Peyer's patch (tissue), 4 donors: ENCODE data around the gene RBM39. TPM values are rescaled to one million over a fixed set of nuclear protein-coding genes. Genes with fewer than 3 reads are reported as not detected.

ENCODE experiments used
- DNase-seq, 3 donors: peaks; one replicate each; pipeline ENCODE4 v3.0.0-alpha.2; 2017 to 2019
- H3K27ac ChIP-seq, 4 donors: fragments of 200-600 bp; sonication (generic); one replicate each; pipeline ENCODE4 v1.5.1; 2016 to 2019
- H3K27me3 ChIP-seq, 2 donors: fragments of 200-600 bp; sonication (generic); one replicate each; pipeline ENCODE4 v1.5.1; 2019
- H3K36me3 ChIP-seq, 3 donors: fragments of 200-600 bp; sonication (generic); one replicate each; pipeline ENCODE4 v1.5.1; 2016 to 2019
- H3K4me1 ChIP-seq, 4 donors: fragments of 200-600 bp; sonication (generic); one replicate each; pipeline ENCODE4 v1.5.1; 2016 to 2019
- H3K4me3 ChIP-seq, 4 donors: fragments of 200-600 bp; sonication (generic); 1 replicate in 3 of 4; 2 replicates in 1 of 4; pipeline ENCODE4 v1.5.1; 2016 to 2019; ENCODE audit warnings: mild to moderate bottlenecking in 1 of 4
- H3K9me3 ChIP-seq, 4 donors: fragments of 200-600 bp; sonication (generic); one replicate each; pipeline ENCODE4 v1.5.1; 2016 to 2019; ENCODE audit warnings: mild to moderate bottlenecking in 1 of 4
- CTCF ChIP-seq, 6 experiments: fragments of 450-650 bp in 4 of 6; fragments of 200-600 bp in 2 of 6; sonication (generic) in 1 of 6; IDR thresholded peaks; one replicate each; pipeline ENCODE4 v1.5.1; 2017 to 2019; ENCODE audit warnings: antibody characterized with exemption in 6 of 6, mild to moderate bottlenecking in 3 of 6, moderate library complexity in 1 of 6
- POLR2A ChIP-seq, 2 donors: fragments of 450-650 bp; IDR thresholded peaks; one replicate each; pipeline ENCODE4 v1.5.1; 2017; ENCODE audit warnings: antibody characterized with exemption in 2 of 2, mild to moderate bottlenecking in 2 of 2, moderate library complexity in 2 of 2
- total RNA-seq, 4 donors: library from RNA; depleted of rRNA; stranded (reverse); fragments of >200 nt; gene quantifications; one replicate each; pipeline ENCODE4 v1.1.0, GENCODE V29; 2016

Gene RBM39
- total RNA-seq, 4 donors from 2014 or later, result 347 to 1,133 (median 466) TPM

- no peak for DNase-seq
- H3K4me1 ChIP-seq, result peaks cover 0 to 28% (median 10%) of the 10 kb centered on the region in 4 donors
- no peak for TF ChIP-seq CTCF (IDR thresholded peaks at IDR 0.05)
- TF ChIP-seq POLR2A (IDR thresholded peaks at IDR 0.05), result no peak
- peak overlapping the region; percentile 50 to 73 (median 62) for H3K4me3 ChIP-seq
- no peaks in the 10 kb centered on the region for H3K27me3 ChIP-seq
- H3K9me3 ChIP-seq, result no peaks in the 10 kb centered on the region
- H3K27ac ChIP-seq, result peak overlapping the region; percentile 96 to 98 (median 96)
- peaks cover 0 to 24% (median 0%) of the 10 kb centered on the region in 3 donors for H3K36me3 ChIP-seq
Observed at GRCh38 chr20:35742741-35743523, 872 bp upstream of the RBM39 start.

GRCh38 chr20:35739294-35740163 is 2.5 kb downstream of the RBM39 start:
- Histone ChIP-seq H3K27ac (no peak overlapping the region), H3K9me3 (no peaks in the 10 kb centered on the region), H3K4me3 (peak overlapping the region in 3 of 4 donors; percentile 67 to 85 (median 80)), H3K4me1 (peaks cover 0 to 52% (median 12%) of the 10 kb centered on the region in 4 donors), H3K36me3 (peaks cover 0 to 55% (median 4%) of the 10 kb centered on the region in 3 donors), H3K27me3 (no peaks in the 10 kb centered on the region)
- DNase-seq, result no peak
- TF ChIP-seq POLR2A (IDR thresholded peaks at IDR 0.05), result no peak
- TF ChIP-seq CTCF (IDR thresholded peaks at IDR 0.05), result peak in 5 of 6 experiments; percentile 19 to 39 (median 27)

GRCh38 chr20:35738410-35739179 is 3.5 kb downstream of the RBM39 start:
- Histone ChIP-seq H3K9me3 (no peaks in the 10 kb centered on the region), H3K27me3 (no peaks in the 10 kb centered on the region), H3K36me3 (peaks cover 0 to 64% (median 4%) of the 10 kb centered on the region in 3 donors), H3K4me1 (peaks cover 0 to 59% (median 12%) of the 10 kb centered on the region in 4 donors), H3K4me3 (peak overlapping the region in 1 of 4 donors; percentile 4), H3K27ac (no peak overlapping the region)
- TF ChIP-seq CTCF (IDR thresholded peaks at IDR 0.05) (no peak), POLR2A (IDR thresholded peaks at IDR 0.05) (no peak)
- no peak for DNase-seq

GRCh38 chr20:35737865-35738333 is 4.2 kb downstream of the RBM39 start:
- DNase-seq, result no peak
- Histone ChIP-seq H3K27ac (no peak overlapping the region), H3K36me3 (peaks cover 0 to 71% (median 4%) of the 10 kb centered on the region in 3 donors), H3K9me3 (no peaks in the 10 kb centered on the region), H3K27me3 (no peaks in the 10 kb centered on the region), H3K4me1 (peaks cover 0 to 56% (median 12%) of the 10 kb centered on the region in 4 donors), H3K4me3 (no peak overlapping the region)
- no peak for TF ChIP-seq CTCF (IDR thresholded peaks at IDR 0.05)
- no peak for TF ChIP-seq POLR2A (IDR thresholded peaks at IDR 0.05)
